Measurements from ENCODE around the gene PPFIA3.

Gene PPFIA3

DNA sequence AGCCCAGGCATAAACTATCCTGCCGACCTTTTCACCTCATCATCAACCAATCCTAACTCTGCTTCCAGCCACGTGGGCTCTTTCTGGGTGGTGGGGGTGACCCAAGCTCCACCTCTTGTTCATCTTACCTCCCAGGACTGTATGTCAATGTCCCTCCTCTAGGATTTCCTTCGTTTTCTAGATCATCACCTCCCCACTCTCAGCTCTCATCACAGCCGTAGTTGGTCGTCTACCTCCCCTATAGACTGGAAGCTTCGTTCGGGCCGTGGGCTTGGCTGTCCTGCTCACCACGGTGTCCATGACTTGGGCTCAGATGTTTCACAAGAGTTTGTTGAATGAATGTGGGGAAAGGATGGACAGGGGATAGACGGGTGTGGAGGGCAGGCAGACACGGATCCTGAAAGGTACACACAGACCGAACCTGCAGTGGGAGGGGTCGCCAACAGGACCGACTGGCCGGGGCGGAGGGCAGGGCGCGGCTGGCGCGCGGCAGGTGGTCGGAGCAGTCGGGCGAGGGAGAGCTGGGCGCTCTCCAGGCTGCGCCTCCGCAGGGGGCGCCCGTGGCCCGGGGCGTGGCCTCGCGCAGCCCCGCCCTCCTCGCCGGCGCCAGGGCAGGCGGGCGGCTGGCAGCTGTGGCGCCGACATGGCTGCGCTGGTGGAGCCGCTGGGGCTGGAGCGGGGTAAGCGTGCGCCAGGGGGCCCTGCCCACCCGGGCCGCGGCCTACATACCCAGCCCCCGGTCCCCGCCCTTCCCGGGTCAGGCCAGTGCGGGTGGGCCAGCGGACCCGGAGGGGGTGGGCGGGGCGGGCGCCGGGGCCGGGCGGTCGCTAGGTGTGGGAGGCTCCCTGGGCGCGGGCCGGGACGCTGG is 5.3 kb upstream of the PPFIA3 start, which contains the start of gene LIN7B:
Gene LIN7B, plus strand, starts transcription at position 609 of the 868 bp plus-strand sequence. Its CDS starts 35 bp downstream, at position 644.
- no peak for DNase-seq (ENCODE audit: low read depth, low spot score)
- TF ChIP-seq, protein P1, sequence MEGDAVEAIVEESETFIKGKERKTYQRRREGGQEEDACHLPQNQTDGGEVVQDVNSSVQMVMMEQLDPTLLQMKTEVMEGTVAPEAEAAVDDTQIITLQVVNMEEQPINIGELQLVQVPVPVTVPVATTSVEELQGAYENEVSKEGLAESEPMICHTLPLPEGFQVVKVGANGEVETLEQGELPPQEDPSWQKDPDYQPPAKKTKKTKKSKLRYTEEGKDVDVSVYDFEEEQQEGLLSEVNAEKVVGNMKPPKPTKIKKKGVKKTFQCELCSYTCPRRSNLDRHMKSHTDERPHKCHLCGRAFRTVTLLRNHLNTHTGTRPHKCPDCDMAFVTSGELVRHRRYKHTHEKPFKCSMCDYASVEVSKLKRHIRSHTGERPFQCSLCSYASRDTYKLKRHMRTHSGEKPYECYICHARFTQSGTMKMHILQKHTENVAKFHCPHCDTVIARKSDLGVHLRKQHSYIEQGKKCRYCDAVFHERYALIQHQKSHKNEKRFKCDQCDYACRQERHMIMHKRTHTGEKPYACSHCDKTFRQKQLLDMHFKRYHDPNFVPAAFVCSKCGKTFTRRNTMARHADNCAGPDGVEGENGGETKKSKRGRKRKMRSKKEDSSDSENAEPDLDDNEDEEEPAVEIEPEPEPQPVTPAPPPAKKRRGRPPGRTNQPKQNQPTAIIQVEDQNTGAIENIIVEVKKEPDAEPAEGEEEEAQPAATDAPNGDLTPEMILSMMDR (IDR thresholded peaks at IDR 0.05; ENCODE audit: insufficient read depth, low read length, missing control alignments), result peak; percentile 48
- peak within 1 kb of the TSS; percentile 81 for H3K4me3 ChIP-seq (ENCODE audit: low read depth, low read length)
- POLR2A ChIA-PET, result interaction anchor here (1.1 to 1.6 kb wide), 4 partner anchors 8 to 121 kb away, joined by 3 to 8 read pairs (median 4); partner anchors contain the start of genes GYS1 and RUVBL2
- CTCF ChIA-PET, result interaction anchor here (0.6 to 5.3 kb wide), 23 partner anchors 8 to 121 kb away, joined by 3 to 58 read pairs (median 3); partner anchors contain the start of genes GYS1 and RUVBL2

DNA sequence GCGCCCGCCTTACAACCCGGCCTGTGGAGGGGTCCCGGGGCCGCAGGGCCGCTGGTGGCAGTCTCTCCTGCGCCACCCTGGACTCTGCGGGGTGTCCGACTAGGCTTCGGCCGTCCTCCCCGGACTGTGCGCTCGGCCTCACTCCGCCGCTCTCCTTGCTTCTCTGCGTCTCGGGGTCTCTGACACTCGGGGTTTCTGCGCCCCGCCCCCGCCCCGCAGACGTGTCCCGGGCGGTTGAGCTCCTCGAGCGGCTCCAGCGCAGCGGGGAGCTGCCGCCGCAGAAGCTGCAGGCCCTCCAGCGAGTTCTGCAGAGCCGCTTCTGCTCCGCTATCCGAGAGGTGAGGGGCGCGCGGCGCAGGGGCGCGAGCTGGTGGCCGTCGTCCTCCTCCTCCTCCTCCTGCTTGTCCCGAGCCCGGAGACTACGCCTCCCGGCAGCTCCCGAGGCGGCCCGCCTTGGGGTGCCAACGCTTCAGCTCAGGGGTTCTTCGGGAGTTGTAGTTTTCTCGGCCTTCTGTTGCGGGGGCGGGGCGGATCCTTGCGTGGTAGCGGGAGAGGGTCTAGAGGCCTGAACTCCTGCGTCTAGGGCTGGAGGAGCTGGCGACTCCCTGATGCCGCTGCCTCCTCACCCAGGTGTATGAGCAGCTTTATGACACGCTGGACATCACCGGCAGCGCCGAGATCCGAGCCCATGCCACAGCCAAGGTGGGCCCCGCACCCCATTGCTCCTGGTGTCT is 4.5 kb upstream of the PPFIA3 start:
- TF ChIP-seq, protein P1 (IDR thresholded peaks at IDR 0.05; ENCODE audit: insufficient read depth, low read length, missing control alignments), result no peak
- CTCF ChIA-PET, result interaction anchor here (0.7 to 5.3 kb wide), 16 partner anchors 9 to 121 kb away, joined by 3 to 58 read pairs (median 5); partner anchors contain the start of genes GYS1 and RUVBL2
- peak overlapping the region; percentile 81 for H3K4me3 ChIP-seq (ENCODE audit: low read depth, low read length)
- no peak for DNase-seq (ENCODE audit: low read depth, low spot score)
- POLR2A ChIA-PET, result interaction anchor here (1.1 to 1.6 kb wide), 4 partner anchors 9 to 121 kb away, joined by 3 to 8 read pairs (median 4); partner anchors contain the start of genes GYS1 and RUVBL2

DNA sequence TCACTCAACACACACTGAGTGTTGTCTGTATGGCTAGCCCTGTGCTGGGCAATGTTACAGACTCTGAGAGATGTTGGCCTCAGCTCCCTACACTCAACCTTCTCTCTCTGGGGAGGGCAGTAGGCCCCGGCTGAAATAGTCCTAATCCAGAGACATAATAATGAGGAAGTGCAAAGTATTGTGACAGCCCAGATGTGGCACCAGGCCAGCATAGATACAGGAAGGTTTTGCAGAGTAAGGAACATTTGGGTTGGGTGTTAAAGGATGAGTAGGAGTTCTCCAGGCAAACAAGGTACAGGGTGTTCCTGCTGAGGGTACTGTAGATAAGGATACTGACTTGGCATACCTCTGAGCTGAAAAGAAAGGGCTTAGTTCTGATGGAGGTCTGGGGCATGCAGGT is 2.8 kb upstream of the PPFIA3 start:
- POLR2A ChIA-PET, result no interaction called here
- TF ChIP-seq, protein P1 (IDR thresholded peaks at IDR 0.05; ENCODE audit: insufficient read depth, low read length, missing control alignments), result no peak
- CTCF ChIA-PET, result interaction anchor here (1.0 to 5.3 kb wide), 6 partner anchors 18 to 95 kb away, joined by 3 to 33 read pairs (median 7); no protein-coding TSS in a partner anchor
- DNase-seq (ENCODE audit: low read depth, low spot score), result no peak
- no peak overlapping the region for H3K4me3 ChIP-seq (ENCODE audit: low read depth, low read length)

DNA sequence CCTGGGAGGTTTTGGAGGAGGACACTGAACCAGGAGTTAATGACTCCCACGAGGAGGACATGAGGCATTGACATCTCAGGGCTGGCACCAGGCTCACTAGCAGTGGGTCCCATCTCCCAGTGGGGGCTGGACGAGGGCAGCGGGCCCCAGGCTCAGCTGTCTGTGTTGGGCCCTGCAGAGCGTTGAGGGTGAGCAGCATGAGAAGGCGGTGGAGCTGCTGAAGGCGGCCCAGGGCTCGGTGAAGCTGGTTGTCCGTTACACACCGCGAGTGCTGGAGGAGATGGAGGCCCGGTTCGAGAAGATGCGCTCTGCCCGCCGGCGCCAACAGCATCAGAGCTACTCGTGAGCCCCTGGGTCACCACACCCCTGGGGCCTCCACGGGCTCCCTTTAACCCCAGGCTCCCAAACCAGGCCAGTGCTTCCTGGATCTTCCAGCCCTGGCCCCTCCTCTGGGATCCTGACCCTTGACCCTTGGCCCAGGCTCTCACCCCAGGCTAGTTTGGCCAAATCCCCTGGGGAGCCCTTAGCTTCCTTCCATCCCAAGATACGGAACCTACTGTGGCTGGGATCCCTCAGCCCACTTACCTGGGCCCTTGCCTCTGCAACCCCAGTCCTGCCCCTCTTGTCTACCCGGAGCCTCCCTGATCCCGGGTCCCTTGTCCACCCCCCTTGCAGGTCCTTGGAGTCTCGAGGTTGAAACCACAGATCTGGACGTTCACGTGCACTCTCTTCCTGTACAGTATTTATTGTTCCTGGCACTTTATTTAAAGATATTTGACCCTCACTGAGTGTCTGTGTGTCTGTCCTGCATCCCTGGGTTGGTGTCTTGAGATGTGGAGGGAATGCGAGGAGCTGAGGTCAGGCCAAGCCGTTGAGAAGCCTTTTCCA is 1.4 kb upstream of the PPFIA3 start:
- ChIA-PET POLR2A (interaction anchor here (0.6 kb wide), 1 partner anchor 30 kb away, joined by 3 read pairs; no protein-coding TSS in a partner anchor), CTCF (interaction anchor here (0.6 to 5.3 kb wide), 11 partner anchors 9 to 94 kb away, joined by 3 to 33 read pairs (median 3); no protein-coding TSS in a partner anchor)
- peak overlapping the region; percentile 77 for H3K4me3 ChIP-seq (ENCODE audit: low read depth, low read length)
- TF ChIP-seq, protein P1 (IDR thresholded peaks at IDR 0.05; ENCODE audit: insufficient read depth, low read length, missing control alignments), result no peak
- no peak for DNase-seq (ENCODE audit: low read depth, low spot score)

DNA sequence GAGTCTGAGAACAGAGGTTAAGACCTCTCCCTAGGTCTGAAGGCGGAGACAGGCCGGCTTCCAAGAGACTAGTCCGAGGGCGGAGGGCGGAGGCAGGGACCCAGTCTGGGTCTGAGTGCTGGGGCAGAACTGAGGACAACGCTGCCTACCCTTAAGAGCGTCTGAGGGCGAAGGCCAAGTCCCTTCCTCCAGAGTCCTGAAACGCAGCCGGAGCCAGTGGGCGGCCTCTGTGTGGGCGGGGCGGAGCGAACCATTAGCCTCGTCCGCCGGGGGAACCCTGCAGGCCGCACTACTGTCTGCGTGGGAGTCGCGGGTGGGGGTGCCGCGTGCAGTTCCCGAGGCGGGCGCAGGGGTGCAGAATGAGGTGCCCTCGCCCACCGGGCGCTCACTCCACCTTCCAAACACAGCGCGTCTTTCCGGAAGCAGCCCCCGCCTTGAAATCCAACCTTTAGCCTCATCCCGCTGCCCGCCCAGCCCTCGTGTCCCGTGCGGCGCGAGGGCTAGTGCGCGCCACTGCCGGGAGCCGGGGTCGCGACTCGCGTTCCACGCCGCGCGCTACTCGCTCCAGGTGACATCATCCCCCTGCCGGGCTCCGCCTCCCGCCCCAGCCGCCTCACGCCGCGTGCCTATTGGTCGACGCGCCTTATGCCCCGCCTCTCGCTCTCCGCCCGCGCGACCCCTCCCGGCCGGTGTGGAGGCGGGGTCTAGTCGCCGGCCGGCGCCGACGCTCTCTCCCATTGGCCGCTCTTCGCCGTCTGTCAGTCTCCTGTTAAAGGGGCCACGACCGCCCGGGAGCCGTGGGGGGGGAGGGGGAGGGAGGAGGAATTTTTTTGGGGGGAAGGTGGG is 556 bp upstream of the PPFIA3 start, which contains the start of gene C19orf73:
Gene C19orf73, minus strand, starts transcription at position 579 of the 846 bp plus-strand sequence. Its CDS starts 121 bp downstream, at position 458.
- ChIA-PET CTCF (interaction anchor here (0.7 to 5.3 kb wide), 7 partner anchors 10 to 90 kb away, joined by 3 to 33 read pairs (median 3); no protein-coding TSS in a partner anchor), POLR2A (interaction anchor here (0.6 kb wide), 1 partner anchor 31 kb away, joined by 3 read pairs; no protein-coding TSS in a partner anchor)
- TF ChIP-seq, protein P1 (IDR thresholded peaks at IDR 0.05; ENCODE audit: insufficient read depth, low read length, missing control alignments), result peak; percentile 6

More for the DNA sequence above, 556 bp upstream of the PPFIA3 start, which contains the start of gene C19orf73:
- DNase-seq (ENCODE audit: low read depth, low spot score), result peak; percentile 33
- peak within 1 kb of the TSS; percentile 77 for H3K4me3 ChIP-seq (ENCODE audit: low read depth, low read length)

Measured in AG04449 (cell line).